HG03097 (cell line): ENCODE measurements around the gene PCSK6.

ENCODE experiments used
- ATAC-seq: cut with Tn5 transposase; IDR thresholded peaks from one replicate; pipeline ENCODE4 v1.9.1; 2021; ENCODE audit not compliant: unreplicated experiment, low FRiP score

PCSK6 gene

DNA sequence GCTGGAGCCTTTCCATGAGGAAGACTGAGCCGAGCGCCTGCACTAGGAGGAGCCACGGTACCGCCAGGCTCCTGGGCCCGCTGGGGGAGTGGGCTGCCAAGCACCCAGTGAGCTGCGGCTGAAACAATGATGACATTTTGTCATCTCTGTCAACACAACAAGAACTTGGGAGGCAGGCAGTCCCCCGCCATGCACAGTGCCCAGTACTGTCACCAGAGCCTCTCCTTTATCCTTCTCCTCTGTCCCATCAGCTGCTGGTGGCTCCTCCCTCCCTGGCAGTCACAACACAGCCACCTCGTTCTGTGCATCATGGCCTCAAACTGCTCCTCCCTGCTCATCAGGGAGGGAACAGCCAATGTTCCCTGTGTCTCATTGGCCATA lies 34.0 kb upstream of the PCSK6 start:
- ATAC-seq = no peak

DNA sequence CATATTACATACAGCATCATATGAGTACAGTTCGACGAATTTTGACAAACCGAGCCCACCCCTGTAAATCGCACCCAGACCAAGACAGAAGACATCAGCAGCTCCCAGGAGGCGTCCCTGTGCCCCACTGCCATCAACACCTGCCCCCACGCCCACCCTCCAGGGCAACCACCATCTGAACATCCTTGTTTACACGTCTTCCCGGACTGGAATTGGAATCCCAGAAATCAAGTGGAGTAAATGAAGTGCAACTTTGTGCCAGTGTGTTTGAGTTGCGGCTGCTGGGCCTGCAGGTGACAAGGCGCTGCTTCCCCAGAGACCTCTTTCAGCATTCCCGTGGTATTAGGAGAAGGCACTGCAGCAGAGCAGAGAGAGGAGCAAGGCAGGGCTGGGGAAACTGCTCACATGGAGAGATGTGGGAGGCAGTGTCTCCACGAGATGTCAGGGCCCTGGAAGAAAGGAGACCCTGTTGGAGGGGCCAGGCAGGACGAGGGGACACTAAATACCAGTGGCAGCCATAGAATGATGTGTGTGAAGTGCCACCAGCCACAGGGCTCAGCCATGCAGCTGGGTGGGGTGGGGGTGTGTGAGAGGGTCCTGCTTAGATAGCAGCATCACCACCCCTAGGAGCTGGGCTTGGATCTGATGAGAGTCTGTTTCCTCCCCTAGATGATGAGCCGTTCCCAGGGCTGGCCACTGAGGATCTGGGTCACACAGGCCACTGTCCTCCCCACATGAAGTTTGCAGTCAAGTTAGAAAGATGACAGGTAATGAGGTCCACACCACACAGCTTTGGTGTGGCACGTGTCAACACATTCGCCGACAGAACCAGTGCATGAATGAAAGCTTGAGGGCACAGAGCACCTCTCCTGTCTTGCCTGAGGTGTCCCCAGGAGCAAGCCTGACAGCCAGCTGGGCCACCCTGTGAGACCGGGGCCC lies 33.4 kb upstream of the PCSK6 start:
- ATAC-seq = no peak

DNA sequence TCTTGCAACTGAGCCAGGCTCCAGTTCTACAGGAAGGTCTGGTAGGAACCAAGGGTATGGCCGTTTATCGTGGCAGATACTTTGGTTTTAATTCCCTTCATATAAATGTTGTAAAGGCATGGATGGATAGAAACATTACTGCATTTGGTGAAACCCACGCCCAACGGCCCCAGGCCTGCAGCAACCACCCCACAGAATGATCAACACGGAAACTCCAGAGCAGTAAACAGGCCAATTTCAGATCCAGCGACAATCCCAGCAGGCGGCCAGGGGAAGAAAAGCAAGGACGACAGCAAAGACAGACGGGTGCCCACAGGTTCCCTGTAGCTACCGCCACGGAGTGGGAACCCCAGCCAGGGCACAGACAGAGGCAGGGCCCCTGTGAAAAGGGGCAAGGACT lies 32.6 kb upstream of the PCSK6 start:
- no peak for ATAC-seq

GRCh38 chr15:101521591-101521990 lies 32.1 kb upstream of the PCSK6 start:
- no peak for ATAC-seq

DNA sequence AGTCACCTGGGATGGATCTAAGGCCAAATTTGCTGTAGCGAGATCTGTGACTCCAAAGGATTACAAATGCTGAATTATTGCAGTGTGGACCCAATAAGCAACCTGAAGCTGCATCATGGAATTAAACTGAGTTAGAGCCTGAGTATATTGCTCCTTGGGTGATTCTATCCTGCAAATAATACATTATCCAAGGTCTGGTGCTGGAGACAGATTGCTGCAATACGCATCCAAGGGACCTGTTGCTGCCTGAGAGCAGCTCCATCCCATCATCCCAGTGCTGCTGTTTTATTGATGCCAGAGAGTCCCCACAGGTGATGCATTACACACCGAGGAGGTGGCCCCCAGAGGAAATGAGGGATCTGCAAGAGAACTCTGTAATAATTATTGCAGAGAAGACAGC lies 31.6 kb upstream of the PCSK6 start:
- ATAC-seq = no peak

DNA sequence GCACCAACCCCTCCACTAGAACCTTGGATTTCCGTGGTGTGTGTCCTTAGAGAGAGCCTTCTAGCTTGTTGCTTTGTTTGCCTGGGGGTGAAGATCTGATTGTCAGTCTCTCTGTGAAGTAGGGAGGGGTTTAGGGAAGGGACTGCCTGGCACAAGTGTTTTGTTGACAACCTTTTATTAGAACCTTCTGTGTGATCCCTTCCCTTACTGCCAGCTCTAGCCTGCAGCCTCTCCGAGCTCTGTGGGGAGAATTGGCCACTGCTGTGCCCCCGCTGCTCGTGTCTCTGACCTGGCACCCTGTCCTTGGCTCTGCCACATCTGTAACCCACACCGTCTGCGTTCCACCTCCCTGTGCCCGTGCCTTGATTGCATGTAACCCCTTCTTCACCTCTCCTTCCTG lies 30.9 kb upstream of the PCSK6 start:
- no peak for ATAC-seq

- ATAC-seq = no peak
Measured at GRCh38 chr15:101517504-101517903, 28.0 kb upstream of the PCSK6 start.

DNA sequence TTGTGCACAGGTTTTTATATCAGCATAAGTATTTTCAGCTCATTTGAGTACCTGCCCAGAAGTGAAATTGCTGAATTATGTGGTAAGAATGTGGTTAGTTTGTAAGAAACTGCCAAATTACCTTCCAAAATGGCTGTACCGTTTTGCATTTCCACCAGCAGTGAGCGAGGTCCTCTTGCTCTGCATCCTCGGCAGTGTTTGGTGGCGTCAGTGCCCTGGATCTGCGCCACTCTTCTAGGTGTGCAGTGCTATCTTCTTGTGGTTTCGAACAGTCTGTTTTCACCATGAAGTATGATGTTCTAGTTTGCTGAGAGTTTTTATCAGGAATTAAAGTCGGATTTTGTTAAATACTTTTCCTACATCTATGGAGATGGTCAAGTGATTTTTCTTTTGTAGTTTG lies 24.8 kb upstream of the PCSK6 start:
- no peak for ATAC-seq

- no peak for ATAC-seq
Measured at GRCh38 chr15:101511717-101512116, 22.2 kb upstream of the PCSK6 start.

GRCh38 chr15:101510212-101511197 lies 21.0 kb upstream of the PCSK6 start:
- no peak for ATAC-seq

DNA sequence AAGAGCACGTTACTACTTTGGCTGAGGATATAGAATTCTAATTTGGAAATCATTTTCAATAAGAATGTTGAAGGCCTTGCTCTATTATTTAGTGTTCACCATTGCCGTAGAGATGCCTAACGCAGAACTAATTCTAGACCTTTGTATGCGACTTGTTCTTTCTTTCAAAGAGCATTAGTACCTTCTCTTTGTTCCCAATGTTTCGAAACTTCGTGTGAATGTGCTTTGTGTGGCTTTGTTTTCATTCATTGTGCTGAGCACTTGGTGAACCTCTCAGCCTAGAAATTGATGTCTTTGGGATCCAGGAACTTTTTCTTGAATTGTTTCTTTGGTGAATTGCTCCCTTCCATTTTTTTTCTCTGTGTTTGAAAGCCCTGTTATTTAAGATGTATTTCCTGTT lies 19.8 kb upstream of the PCSK6 start:
- ATAC-seq = no peak

- ATAC-seq = no peak
Measured at GRCh38 chr15:101506491-101506890, 17.0 kb upstream of the PCSK6 start.

GRCh38 chr15:101505610-101506337 lies 16.3 kb upstream of the PCSK6 start:
- ATAC-seq = no peak

- ATAC-seq = no peak
Measured at GRCh38 chr15:101504866-101505609, 15.5 kb upstream of the PCSK6 start.

- ATAC-seq = no peak
Measured at GRCh38 chr15:101504373-101504772, 14.9 kb upstream of the PCSK6 start.

DNA sequence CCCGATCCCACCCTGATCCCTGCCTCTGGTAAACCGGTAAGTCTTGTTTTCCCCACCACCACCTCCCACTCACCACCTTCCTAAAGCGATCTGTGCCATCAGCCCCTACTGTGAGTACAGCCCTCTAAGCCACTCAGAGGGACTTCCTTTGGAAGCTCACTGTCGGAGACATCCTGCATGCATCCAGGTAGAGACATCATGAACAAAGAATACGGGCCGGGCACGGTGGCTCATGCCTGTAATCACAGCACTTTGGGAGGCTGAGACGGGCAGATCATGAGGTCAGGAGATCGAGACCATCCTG lies 13.7 kb upstream of the PCSK6 start:
- ATAC-seq = no peak

DNA sequence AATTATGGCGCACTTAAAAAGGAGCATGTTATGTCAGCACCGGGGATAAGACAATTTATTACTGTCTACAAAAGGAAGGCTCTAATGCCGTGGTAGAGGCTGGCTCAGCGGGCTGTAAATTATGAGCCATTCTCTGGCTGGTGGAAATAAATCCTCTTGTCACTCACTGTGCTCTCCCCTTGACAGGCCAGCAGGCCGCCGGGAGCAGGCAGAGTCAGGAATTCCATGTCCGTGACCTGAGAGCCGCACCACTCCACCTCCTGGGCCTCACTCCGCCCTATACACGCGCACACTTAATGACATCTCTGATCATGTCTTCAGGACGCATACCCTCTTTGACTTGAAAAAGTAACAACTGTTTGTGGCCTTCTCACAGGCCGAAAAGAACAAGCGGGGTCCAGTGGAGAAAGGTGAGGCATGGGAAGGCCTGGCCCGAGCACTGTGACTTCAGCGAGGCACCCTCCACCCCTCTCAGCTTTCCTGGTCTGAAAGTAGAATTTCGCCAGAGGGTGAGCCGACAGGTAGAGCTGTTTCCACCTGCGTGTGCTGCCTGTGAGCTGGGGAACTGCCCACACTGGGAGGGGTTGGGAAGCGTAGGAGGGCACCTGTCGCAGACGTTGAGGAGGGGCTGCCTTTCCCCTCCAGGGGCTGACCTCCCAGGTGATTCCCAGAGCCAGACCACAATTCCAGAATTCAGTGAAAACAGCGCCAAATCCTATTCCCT lies 13.2 kb upstream of the PCSK6 start:
- no peak for ATAC-seq

DNA sequence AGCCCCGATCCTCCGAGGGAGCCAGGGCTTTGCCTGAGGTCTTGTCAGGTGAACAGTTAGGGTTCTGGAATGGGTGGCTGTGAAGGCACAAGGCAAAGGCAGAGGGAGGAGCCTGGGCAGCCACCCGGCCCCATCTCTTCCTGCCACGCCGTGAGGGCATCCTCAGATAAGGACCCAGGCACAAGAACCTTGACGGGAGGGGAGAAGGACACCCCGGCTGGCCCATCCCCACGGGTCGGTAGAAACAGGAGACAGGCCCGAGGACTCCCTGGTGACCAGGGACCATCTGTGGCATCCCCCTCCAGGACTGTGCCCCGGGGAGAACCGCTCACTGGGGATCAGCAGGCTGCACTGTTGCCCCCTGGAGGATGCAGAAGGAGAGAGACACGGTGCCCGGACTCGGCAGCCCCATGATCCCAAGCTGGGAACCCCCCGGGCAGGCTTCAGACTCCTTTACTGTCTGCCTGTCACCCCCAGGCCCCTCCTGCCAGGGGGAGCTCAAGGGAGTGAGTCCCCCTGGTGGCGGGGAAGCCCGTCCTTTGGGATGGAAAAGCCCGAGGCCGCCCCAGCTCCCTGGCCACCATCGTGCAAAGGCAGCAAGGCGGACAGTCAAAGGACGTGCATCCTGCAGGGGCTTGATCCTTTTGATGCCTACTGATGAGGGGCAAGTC lies 12.3 kb upstream of the PCSK6 start:
- no peak for ATAC-seq
